ENCODE data around the gene RGS10. TPM values are rescaled to one million over a fixed set of nuclear protein-coding genes. Genes with fewer than 3 reads are reported as not detected.

The RGS10 gene
- total and polyA plus RNA-seq, 7 donors: 4.2 to 28.4 (median 9.5) TPM

DNA sequence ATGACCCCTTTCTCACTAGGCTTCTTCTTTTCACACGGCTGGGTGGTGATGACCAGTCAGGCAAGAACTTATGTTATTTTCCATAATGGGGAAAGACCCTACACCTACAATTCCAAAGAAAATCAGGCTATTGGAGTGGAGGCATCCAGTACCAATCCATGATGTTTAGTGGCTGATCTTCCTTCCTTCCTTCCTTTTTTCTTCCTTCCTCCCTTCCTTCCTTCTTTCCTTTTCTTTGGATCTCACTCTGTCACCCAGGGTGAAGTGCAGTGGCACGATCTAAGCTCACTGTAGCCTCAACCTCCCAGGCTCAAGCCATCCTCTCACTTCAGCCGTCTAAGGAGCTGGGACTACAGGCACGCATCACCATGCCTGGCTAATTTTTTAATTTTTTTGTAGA lies 2.5 kb downstream of the RGS10 start:
- H3K27me3 ChIP-seq (ENCODE audit: insufficient read depth in 3 of 3, low read length in 2 of 3): peaks cover 0 to 11% (median 4%) of the 10 kb centered on the region in 3 donors
- intact Hi-C loops (cut with DNase I): loop anchor here in 1 of 2 donors (5.0 kb wide), 1 partner anchor 343 kb away; no protein-coding TSS in a partner anchor
- H3K4me3 ChIP-seq: no peak overlapping the region
- H3K27ac ChIP-seq: no peak overlapping the region
- no peak for ATAC-seq
- H3K36me3 ChIP-seq (ENCODE audit: insufficient read depth in 1 of 2, low read depth in 1 of 2): no peaks in the 10 kb centered on the region
- TF ChIP-seq, protein P1, sequence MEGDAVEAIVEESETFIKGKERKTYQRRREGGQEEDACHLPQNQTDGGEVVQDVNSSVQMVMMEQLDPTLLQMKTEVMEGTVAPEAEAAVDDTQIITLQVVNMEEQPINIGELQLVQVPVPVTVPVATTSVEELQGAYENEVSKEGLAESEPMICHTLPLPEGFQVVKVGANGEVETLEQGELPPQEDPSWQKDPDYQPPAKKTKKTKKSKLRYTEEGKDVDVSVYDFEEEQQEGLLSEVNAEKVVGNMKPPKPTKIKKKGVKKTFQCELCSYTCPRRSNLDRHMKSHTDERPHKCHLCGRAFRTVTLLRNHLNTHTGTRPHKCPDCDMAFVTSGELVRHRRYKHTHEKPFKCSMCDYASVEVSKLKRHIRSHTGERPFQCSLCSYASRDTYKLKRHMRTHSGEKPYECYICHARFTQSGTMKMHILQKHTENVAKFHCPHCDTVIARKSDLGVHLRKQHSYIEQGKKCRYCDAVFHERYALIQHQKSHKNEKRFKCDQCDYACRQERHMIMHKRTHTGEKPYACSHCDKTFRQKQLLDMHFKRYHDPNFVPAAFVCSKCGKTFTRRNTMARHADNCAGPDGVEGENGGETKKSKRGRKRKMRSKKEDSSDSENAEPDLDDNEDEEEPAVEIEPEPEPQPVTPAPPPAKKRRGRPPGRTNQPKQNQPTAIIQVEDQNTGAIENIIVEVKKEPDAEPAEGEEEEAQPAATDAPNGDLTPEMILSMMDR (IDR thresholded peaks at IDR 0.05): no peak
- no peaks in the 10 kb centered on the region for H3K9me3 ChIP-seq
- 91 to 92% (median 91%) methylated on average over 4 of the region's 4 CpGs for WGBS, 3 donors
- no peak for DNase-seq
- peaks cover 7% of the 10 kb centered on the region for H3K4me1 ChIP-seq

DNA sequence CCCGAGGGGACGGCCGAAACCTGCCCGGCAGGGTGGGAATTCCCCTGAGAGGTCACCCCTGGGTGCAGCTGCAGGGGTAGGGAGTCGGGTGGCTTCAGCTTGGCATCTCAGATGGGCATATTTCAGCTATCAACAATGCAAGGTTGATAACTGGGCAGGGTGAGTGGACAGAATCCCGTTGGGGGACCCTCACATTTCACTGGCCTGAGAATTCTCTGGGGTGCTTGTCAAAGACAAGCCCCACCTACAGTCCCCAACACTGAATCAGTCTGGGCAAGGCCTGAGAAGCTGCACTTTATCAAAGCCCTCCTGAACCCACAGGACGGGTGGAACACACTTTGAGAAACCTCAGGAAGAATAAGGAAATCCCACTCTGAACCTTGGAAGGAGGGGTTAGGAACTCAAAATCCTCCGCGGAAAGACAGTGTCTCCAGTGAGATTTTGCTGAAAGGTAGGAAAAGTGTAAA lies 3.1 kb downstream of the RGS10 start:
- WGBS, 3 donors: 84 to 86% (median 86%) methylated on average over 9 of the region's 9 CpGs
- Histone ChIP-seq H3K4me3 (no peak overlapping the region), H3K27ac (no peak overlapping the region), H3K4me1 (peaks cover 7% of the 10 kb centered on the region), H3K27me3 (ENCODE audit: insufficient read depth in 3 of 3, low read length in 2 of 3) (peaks cover 0 to 11% (median 4%) of the 10 kb centered on the region in 3 donors), H3K9me3 (no peaks in the 10 kb centered on the region), H3K36me3 (ENCODE audit: insufficient read depth in 1 of 2, low read depth in 1 of 2) (no peaks in the 10 kb centered on the region)
- intact Hi-C loops (cut with DNase I): no loop called here
- TF ChIP-seq, protein P1 (IDR thresholded peaks at IDR 0.05): no peak
- ATAC-seq: no peak
- DNase-seq: no peak

DNA sequence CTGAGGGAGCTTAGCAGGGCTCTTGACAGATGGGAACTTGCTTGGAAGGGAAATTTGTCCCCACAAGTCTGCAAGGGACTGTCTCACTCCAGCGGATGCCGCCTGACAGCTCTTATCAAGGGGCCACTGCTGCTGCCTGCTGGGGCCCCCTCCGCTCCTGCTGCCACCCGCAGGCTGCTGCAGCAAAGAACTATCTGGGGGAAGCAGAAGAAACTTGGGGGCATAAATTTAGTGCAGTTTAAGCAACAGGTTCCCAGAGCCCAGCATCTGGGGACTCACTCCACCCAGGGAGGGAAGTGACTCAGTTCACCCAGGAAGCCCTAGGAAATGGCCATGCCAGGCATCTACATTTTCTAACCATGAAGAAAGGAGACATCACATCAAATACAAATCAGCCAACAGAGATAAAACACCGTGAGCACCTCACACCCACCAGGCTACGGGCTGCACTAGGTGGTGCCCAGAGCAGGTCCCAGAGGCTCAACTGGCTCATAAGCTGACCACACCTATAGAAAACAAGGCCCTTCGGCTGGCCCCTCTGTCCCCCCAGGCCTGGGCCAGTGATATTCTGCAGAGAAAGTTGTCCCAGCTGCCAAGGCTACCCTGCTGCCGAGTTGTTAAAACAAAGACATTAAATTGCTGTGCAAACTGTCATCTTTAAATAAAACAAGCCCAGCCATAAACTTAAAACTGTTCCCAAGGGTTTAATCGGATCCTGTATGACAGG lies 3.7 kb downstream of the RGS10 start:
- no peaks in the 10 kb centered on the region for H3K36me3 ChIP-seq (ENCODE audit: insufficient read depth in 1 of 2, low read depth in 1 of 2)
- H3K4me1 ChIP-seq: peaks cover 7% of the 10 kb centered on the region
- ATAC-seq (no peak), DNase-seq (no peak)
- peaks cover 0 to 11% (median 4%) of the 10 kb centered on the region in 3 donors for H3K27me3 ChIP-seq (ENCODE audit: insufficient read depth in 3 of 3, low read length in 2 of 3)
- 82 to 85% (median 85%) methylated on average over 9 of the region's 9 CpGs for WGBS, 3 donors
- no peak overlapping the region for H3K27ac ChIP-seq
- TF ChIP-seq, protein P1 (IDR thresholded peaks at IDR 0.05): no peak
- intact Hi-C loops (cut with DNase I): no loop called here
- no peak overlapping the region for H3K4me3 ChIP-seq
- H3K9me3 ChIP-seq: no peaks in the 10 kb centered on the region

DNA sequence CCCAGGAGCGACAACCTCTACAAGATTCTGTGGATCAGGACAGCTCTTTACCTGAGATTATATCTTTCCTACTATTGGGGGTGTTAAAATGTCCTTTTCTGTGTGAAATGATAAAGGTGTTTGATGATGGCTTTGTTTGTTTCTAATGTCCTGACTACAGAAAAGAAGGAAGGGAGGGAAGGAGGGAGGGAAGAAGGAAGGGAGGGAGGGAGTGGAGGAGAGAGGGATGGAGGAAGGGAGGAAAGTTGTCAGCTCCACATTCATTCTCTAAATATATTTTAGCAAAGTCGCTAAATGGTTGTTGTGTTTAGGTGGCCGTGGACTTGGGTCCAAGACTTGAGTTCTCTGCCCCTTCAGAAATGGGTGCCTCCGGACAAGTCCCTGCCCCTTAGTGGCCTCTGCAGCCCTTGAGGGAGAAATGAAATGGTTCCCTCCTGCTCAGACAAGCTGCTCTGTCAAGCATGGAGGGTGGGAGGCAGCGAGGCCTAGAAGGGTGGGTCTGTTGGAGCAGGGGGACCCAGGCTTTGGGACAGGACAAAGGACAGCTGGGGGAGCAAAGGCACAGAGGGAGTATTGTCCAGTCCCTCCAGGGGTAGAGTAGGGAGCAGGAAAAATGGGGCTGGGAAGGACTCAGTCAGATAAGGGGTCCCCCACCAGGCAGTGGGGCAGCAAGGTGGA lies 4.4 kb downstream of the RGS10 start:
- H3K9me3 ChIP-seq: no peaks in the 10 kb centered on the region
- peaks cover 0 to 11% (median 4%) of the 10 kb centered on the region in 3 donors for H3K27me3 ChIP-seq (ENCODE audit: insufficient read depth in 3 of 3, low read length in 2 of 3)
- H3K36me3 ChIP-seq (ENCODE audit: insufficient read depth in 1 of 2, low read depth in 1 of 2): no peaks in the 10 kb centered on the region
- 81 to 88% (median 87%) methylated on average over 5 of the region's 5 CpGs for WGBS, 3 donors
- H3K4me3 ChIP-seq: no peak overlapping the region
- DNase-seq (no peak), ATAC-seq (no peak)
- peaks cover 7% of the 10 kb centered on the region for H3K4me1 ChIP-seq
- intact Hi-C loops (cut with DNase I): no loop called here
- no peak overlapping the region for H3K27ac ChIP-seq
- TF ChIP-seq, protein P1 (IDR thresholded peaks at IDR 0.05): no peak

Measured in psoas muscle (tissue), 8 donors.